Skeletal muscle tissue (tissue), 4 donors: ENCODE measurements around the gene SYTL4. TPM values are rescaled to one million over a fixed set of nuclear protein-coding genes. Genes with fewer than 3 reads are reported as not detected.
"Not testable (repeated sequence)": the region's sequence is repeated elsewhere in the genome, so short reads cannot be mapped to it uniquely, and the experiment has no call there.

Experiments used
- H3K27ac ChIP-seq: one replicate; pipeline ENCODE4 v1.7.0; 2013; ENCODE audit warnings: mild to moderate bottlenecking, low read depth, low read length, inconsistent platforms
- H3K27me3 ChIP-seq, 3 donors: one replicate each; pipeline ENCODE4 v1.7.0; 2013; ENCODE audit warnings: low read length in 3 of 3; ENCODE audit not compliant: control insufficient read depth in 3 of 3, insufficient read depth in 3 of 3
- H3K36me3 ChIP-seq, 3 donors: one replicate each; pipeline ENCODE4 v1.7.0; 2013; ENCODE audit warnings: low read length in 3 of 3; ENCODE audit not compliant: control insufficient read depth in 3 of 3, insufficient read depth in 3 of 3
- H3K4me1 ChIP-seq, 3 donors: one replicate each; pipeline ENCODE4 v1.7.0; 2013; ENCODE audit warnings: low read length in 3 of 3, mild to moderate bottlenecking in 3 of 3; ENCODE audit not compliant: control insufficient read depth in 3 of 3, insufficient read depth in 3 of 3
- H3K4me3 ChIP-seq, 3 donors: one replicate each; pipeline ENCODE4 v1.7.0; 2013; ENCODE audit warnings: low read length in 3 of 3
- H3K9ac ChIP-seq, 3 donors: one replicate each; pipeline ENCODE4 v1.7.0; 2013; ENCODE audit warnings: low read length in 3 of 3, mild to moderate bottlenecking in 3 of 3, moderate library complexity in 2 of 3, low read depth in 1 of 3
- H3K9me3 ChIP-seq, 3 donors: one replicate each; pipeline ENCODE4 v1.7.0; 2013; ENCODE audit warnings: low read length in 3 of 3; ENCODE audit not compliant: control insufficient read depth in 3 of 3
- total RNA-seq: library from RNA; depleted of rRNA; stranded (reverse); fragments of >200 nt; gene quantifications from one replicate; pipeline ENCODE4 v1.2.3, GENCODE V29; 2014
- donor health status: Osteomylitis.

Gene SYTL4
- total RNA-seq, 1 donor from 2014 or later = 2.6 TPM

DNA sequence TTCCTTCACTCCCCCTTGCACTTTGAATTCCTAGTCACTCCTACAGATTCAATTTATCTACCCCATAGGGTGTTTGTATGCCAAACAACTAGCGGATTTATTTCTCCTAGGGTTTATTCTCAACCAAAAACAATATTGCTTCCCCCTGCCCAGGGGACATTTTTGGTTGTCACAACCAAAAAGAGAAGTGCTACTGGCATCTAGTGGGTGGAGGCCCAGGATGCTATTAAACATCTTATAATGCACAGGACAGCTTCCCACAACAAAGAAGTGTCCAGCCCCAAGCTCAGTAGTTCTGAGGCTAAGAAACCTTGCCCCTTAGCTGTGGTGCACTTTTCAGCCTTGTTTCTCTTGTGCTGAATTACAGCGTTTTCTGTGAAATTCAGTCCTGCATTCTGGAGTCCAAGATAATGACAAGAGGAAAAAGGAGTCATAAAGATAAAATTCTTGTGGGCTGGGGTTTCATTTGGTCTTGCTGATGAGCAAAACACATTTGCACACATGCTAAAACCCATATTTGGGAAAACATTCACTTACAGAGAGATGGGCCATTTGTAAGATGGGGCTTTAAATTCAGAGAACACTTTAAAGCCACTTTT, 11.2 kb upstream of the SYTL4 start:
- Histone ChIP-seq H3K9me3 (no peaks in the 10 kb centered on the region), H3K36me3 (no peaks in the 10 kb centered on the region), H3K27me3 (no peaks in the 10 kb centered on the region), H3K9ac (no peak overlapping the region), H3K4me1 (no peaks in the 10 kb centered on the region), H3K4me3 (no peak overlapping the region), H3K27ac (no peak overlapping the region)

DNA sequence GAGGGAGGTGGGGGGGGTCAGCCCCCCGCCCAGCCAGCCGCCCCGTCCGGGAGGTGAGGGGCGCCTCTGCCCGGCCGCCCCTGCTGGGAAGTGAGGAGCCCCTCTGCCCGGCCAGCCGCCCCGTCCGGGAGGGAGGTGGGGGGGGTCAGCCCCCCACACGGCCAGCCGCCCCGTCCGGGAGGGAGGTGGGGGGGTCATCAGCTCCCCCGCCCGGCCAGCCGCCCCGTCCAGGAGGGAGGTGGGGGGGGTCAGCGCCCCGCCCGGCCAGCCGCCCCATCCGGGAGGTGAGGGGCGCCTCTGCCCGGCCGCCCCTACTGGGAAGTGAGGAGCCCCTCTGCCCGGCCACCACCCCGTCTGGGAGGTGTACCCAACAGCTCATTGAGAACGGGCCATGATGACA, 7.9 kb downstream of the SYTL4 start:
- not testable (repeated sequence) for H3K36me3 ChIP-seq, H3K27me3 ChIP-seq, H3K4me1 ChIP-seq, H3K9ac ChIP-seq, H3K4me3 ChIP-seq, H3K9me3 ChIP-seq, H3K27ac ChIP-seq

DNA sequence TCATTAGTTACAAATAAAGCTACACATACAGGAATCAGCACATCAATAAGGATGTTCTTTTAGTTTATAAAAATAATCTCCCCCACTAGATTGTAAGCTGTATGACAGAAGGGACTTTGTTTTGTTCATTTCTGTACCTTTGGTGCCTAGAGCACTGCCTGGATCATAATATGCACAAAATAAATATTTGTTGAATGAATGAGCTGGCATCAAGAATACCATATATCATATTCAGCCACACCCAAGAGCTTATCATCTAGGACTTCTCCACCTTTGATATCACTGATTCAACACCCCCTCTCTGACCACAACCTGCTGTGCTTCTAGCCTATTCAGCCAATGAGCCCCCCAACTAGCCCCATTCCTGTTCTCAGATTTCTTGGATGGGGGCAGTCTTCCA, 10.6 kb downstream of the SYTL4 start:
- no peak overlapping the region for H3K9ac ChIP-seq
- no peak overlapping the region for H3K27ac ChIP-seq
- H3K4me3 ChIP-seq = no peak overlapping the region
- no peaks in the 10 kb centered on the region for H3K9me3 ChIP-seq
- H3K4me1 ChIP-seq = no peaks in the 10 kb centered on the region
- H3K27me3 ChIP-seq = no peaks in the 10 kb centered on the region
- H3K36me3 ChIP-seq = no peaks in the 10 kb centered on the region

DNA sequence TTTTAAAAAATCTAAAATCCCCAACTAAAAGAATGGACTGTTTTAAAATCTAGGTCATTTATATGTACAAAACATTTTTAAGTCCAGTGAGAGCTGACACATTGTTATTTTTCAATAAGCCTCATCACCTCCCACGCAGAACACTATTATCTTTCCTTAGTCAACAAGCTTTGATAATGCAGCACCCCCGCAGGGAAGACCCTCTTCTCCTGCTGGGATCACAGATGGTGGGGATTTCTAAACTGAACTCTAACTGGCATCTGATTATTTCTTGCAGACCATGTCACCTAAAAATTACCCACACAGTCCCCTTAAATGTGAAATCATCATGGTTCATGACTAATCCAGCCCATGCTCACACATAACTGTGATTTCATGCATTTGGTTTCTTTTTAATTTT, 11.6 kb downstream of the SYTL4 start:
- H3K9ac ChIP-seq = no peak overlapping the region
- no peak overlapping the region for H3K4me3 ChIP-seq
- no peaks in the 10 kb centered on the region for H3K36me3 ChIP-seq
- H3K9me3 ChIP-seq = no peaks in the 10 kb centered on the region
- no peaks in the 10 kb centered on the region for H3K27me3 ChIP-seq
- no peaks in the 10 kb centered on the region for H3K4me1 ChIP-seq
- no peak overlapping the region for H3K27ac ChIP-seq

DNA sequence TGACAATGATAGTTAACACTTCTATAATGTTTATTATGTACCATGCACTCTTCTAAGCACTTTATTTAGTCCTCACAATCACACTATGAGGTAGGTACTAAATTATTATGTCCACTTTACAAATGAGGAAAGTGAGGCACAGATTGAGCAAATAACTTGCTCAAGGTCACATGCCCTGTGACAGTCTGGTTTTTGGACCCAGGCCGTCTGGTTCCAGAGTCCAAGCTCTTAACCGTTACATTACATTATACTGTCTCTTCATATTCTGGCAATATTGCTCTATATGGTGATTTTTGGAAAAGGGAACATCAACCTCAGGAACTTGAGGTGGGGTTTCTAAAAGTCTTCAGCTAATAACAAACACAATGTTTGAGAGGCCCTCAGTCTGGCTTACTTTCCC, 12.8 kb downstream of the SYTL4 start:
- Histone ChIP-seq H3K9ac (no peak overlapping the region), H3K4me3 (no peak overlapping the region), H3K27me3 (no peaks in the 10 kb centered on the region), H3K36me3 (no peaks in the 10 kb centered on the region), H3K27ac (no peak overlapping the region), H3K4me1 (no peaks in the 10 kb centered on the region), H3K9me3 (no peaks in the 10 kb centered on the region)

DNA sequence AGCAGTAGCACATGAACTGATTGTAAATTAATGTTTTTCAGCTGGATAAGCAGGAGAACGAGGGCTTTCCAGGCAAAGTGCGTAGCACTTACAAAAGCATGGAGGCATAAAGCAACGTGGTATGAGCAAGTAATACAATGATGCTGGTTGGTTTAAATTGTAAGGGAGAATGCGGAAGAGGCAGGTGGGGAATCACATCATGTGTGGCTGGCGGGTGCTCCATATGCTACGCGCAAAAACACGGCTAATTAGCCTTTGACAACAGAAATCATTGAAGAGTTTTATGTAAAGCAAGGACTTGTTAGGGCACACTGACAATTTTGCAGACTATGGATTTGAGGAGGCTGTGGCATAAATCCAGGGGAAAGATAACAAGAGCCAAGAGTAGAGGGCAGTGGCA, 14.6 kb downstream of the SYTL4 start:
- Histone ChIP-seq H3K9me3 (no peaks in the 10 kb centered on the region), H3K36me3 (no peaks in the 10 kb centered on the region), H3K27ac (no peak overlapping the region), H3K4me3 (no peak overlapping the region), H3K4me1 (no peaks in the 10 kb centered on the region), H3K9ac (no peak overlapping the region), H3K27me3 (no peaks in the 10 kb centered on the region)

DNA sequence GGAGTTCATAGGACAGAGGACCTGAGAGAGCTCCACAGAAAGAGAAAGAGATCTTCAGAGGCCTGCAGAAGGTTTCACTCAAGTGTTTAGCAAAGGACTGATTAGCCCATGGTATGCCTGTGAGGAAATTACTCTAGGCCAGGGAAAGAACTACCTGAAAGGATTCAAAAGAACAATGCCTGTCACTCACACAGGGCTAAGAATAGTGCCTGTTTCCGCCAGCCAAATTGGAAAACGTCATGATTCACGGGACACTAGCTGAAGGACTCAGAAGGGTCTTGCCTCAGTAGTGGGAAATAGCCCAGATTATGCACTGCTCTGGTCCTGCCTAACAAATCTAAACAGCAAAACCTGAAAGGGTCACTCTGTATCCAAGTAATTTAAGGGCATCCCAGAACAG, 21.1 kb downstream of the SYTL4 start:
- H3K9me3 ChIP-seq = no peaks in the 10 kb centered on the region
- H3K9ac ChIP-seq = no peak overlapping the region
- no peaks in the 10 kb centered on the region for H3K4me1 ChIP-seq
- no peak overlapping the region for H3K4me3 ChIP-seq
- H3K27ac ChIP-seq = no peak overlapping the region
- peaks cover 0 to 1% (median 0%) of the 10 kb centered on the region in 3 donors for H3K27me3 ChIP-seq
- H3K36me3 ChIP-seq = no peaks in the 10 kb centered on the region

DNA sequence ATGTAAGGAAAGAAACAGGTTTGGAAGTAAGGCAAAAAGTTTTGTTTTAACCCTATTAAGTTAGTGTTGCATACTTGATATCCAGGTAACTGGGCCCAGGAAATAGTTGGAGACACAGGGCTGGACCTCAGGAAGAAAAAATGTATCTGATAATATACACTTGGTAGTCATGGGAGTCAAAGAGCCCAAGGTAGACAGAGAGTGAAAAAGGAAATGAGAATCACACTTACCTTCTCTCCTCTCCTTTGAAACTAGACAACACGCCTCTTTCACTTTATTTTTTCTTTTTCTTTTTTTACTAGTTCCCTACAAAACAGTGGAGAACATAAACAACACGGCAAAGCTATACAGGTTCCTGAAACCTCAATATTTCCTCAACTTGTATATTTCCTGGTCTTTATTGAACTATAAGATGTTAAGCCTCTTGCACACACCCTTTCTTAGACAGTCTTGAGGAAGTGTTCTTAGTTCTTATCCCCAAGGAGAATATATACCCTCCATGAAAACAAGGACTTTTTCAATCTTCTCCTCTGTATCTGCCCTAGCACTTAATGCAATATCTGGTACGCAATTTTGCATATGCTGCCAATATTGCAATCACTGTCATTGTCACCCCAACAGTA, 27.2 kb downstream of the SYTL4 start:
- H3K27me3 ChIP-seq = peaks cover 0 to 12% (median 0%) of the 10 kb centered on the region in 3 donors
- no peak overlapping the region for H3K9ac ChIP-seq
- no peak overlapping the region for H3K27ac ChIP-seq
- no peak overlapping the region for H3K4me3 ChIP-seq
- no peaks in the 10 kb centered on the region for H3K9me3 ChIP-seq
- no peaks in the 10 kb centered on the region for H3K4me1 ChIP-seq
- peaks cover 0 to 3% (median 0%) of the 10 kb centered on the region in 3 donors for H3K36me3 ChIP-seq

DNA sequence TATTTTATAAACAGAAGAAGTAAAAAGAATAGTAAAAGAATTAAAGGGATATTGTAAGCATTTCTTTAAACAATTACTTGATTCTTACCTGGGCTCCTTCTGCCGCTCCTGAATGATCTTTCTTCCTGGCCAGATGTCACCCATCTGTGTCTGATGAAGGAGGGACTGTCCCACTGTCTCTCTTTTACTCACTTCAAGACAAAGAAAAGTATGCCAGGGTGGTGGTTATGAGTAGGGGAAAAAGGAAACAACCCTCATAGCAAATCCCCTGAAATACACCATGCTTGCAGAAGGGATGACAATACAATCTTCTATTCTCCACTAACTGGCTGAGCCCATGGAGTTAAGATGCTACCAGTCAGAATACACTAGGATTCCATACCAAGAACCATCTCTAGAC, 31.1 kb downstream of the SYTL4 start:
- no peak overlapping the region for H3K27ac ChIP-seq
- H3K4me3 ChIP-seq = no peak overlapping the region
- no peaks in the 10 kb centered on the region for H3K4me1 ChIP-seq
- H3K27me3 ChIP-seq = peaks cover 0 to 10% (median 0%) of the 10 kb centered on the region in 3 donors
- H3K36me3 ChIP-seq = peaks cover 0 to 3% (median 0%) of the 10 kb centered on the region in 3 donors
- H3K9ac ChIP-seq = no peak overlapping the region
- H3K9me3 ChIP-seq = no peaks in the 10 kb centered on the region

DNA sequence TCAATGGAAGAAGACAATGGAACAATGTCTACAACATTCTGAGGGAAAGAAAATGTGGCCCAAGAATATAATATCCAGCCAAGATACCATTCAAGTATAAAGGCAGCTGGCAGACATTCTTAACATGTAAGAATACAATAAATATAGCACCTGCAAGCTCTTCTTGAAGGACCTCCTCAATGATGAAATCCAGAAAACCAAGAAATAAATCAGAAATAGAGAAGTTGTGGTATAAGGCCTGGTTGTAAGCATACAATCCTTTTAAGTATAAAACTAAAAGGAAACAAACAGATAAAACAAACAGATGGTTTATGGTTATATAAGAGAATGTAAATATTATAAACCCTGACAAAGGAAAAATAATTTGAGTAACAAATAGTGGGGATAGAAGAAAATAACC, 33.4 kb downstream of the SYTL4 start:
- no peaks in the 10 kb centered on the region for H3K9me3 ChIP-seq
- peaks cover 0 to 3% (median 0%) of the 10 kb centered on the region in 3 donors for H3K36me3 ChIP-seq
- no peak overlapping the region for H3K27ac ChIP-seq
- no peak overlapping the region for H3K9ac ChIP-seq
- H3K4me1 ChIP-seq = no peaks in the 10 kb centered on the region
- no peak overlapping the region for H3K4me3 ChIP-seq
- H3K27me3 ChIP-seq = peaks cover 0 to 9% (median 0%) of the 10 kb centered on the region in 3 donors
